ENCODE data around the gene DNAAF3. TPM values are rescaled to one million over a fixed set of nuclear protein-coding genes. Genes with fewer than 3 reads are reported as not detected.
"Not testable (repeated sequence)": the region's sequence is repeated elsewhere in the genome, so short reads cannot be mapped to it uniquely, and the experiment has no call there.

Gene DNAAF3
- total RNA-seq, 1 experiment from 2014 or later, result 13.1 TPM

GRCh38 chr19:55202199-55202598, 35.8 kb upstream of the DNAAF3 start:
- peak; percentile 31 for TF ChIP-seq CTCF (IDR thresholded peaks at IDR 0.05; ENCODE audit: unreplicated experiment)
- CTCF ChIA-PET, result interaction anchor here (0.7 kb wide), 1 partner anchor 100 kb away, joined by 3 read pairs; no protein-coding TSS in a partner anchor
- intact Hi-C loops (cut with micrococcal nuclease; ENCODE audit: unreplicated experiment); H3K9me3 Mint-ChIP-seq (ENCODE audit: low read depth, unreplicated experiment); BruUV-seq (replicated peaks); H3K27me3 Mint-ChIP-seq (ENCODE audit: unreplicated experiment); H3K4me3 Mint-ChIP-seq (ENCODE audit: low read depth, unreplicated experiment); H3K27ac Mint-ChIP-seq (ENCODE audit: unreplicated experiment): not testable (repeated sequence)
- peak; percentile 42 for DNase-seq
- H3K36me3 Mint-ChIP-seq (ENCODE audit: insufficient read depth, unreplicated experiment), result peaks cover 23% of the 10 kb centered on the region
- peaks cover 10% of the 10 kb centered on the region for H3K4me1 Mint-ChIP-seq (ENCODE audit: low read depth, unreplicated experiment)

GRCh38 chr19:55199620-55200204, 33.3 kb upstream of the DNAAF3 start:
- intact Hi-C loops (cut with micrococcal nuclease; ENCODE audit: unreplicated experiment), result no loop called here
- Mint-ChIP-seq H3K4me3 (ENCODE audit: low read depth, unreplicated experiment) (no peak overlapping the region), H3K9me3 (ENCODE audit: low read depth, unreplicated experiment) (no peaks in the 10 kb centered on the region), H3K27me3 (ENCODE audit: unreplicated experiment) (no peaks in the 10 kb centered on the region), H3K4me1 (ENCODE audit: low read depth, unreplicated experiment) (no peaks in the 10 kb centered on the region), H3K36me3 (ENCODE audit: insufficient read depth, unreplicated experiment) (peaks cover 14% of the 10 kb centered on the region), H3K27ac (ENCODE audit: unreplicated experiment) (no peak overlapping the region)
- CTCF ChIA-PET, result interaction anchor here (0.5 kb wide), 1 partner anchor 1170 kb away, joined by 4 read pairs; no protein-coding TSS in a partner anchor
- no peak for DNase-seq
- no TSS peak for BruUV-seq (replicated peaks)
- no peak for TF ChIP-seq CTCF (IDR thresholded peaks at IDR 0.05; ENCODE audit: unreplicated experiment)

GRCh38 chr19:55198651-55199050, 32.2 kb upstream of the DNAAF3 start:
- no peak overlapping the region for H3K4me3 Mint-ChIP-seq (ENCODE audit: low read depth, unreplicated experiment)
- peaks cover 14% of the 10 kb centered on the region for H3K36me3 Mint-ChIP-seq (ENCODE audit: insufficient read depth, unreplicated experiment)
- DNase-seq, result no peak
- H3K27me3 Mint-ChIP-seq (ENCODE audit: unreplicated experiment), result no peaks in the 10 kb centered on the region
- intact Hi-C loops (cut with micrococcal nuclease; ENCODE audit: unreplicated experiment), result no loop called here
- no peaks in the 10 kb centered on the region for H3K9me3 Mint-ChIP-seq (ENCODE audit: low read depth, unreplicated experiment)
- CTCF ChIA-PET, result no interaction called here
- BruUV-seq (replicated peaks), result no TSS peak
- no peak for TF ChIP-seq CTCF (IDR thresholded peaks at IDR 0.05; ENCODE audit: unreplicated experiment)
- H3K27ac Mint-ChIP-seq (ENCODE audit: unreplicated experiment), result no peak overlapping the region
- H3K4me1 Mint-ChIP-seq (ENCODE audit: low read depth, unreplicated experiment), result no peaks in the 10 kb centered on the region

- H3K4me1 Mint-ChIP-seq (ENCODE audit: low read depth, unreplicated experiment), result no peaks in the 10 kb centered on the region
- no peaks in the 10 kb centered on the region for H3K9me3 Mint-ChIP-seq (ENCODE audit: low read depth, unreplicated experiment)
- TF ChIP-seq CTCF (IDR thresholded peaks at IDR 0.05; ENCODE audit: unreplicated experiment), result no peak
- BruUV-seq (replicated peaks), result no TSS peak
- CTCF ChIA-PET, result interaction anchor here (0.6 kb wide), 1 partner anchor 192 kb away, joined by 4 read pairs; no protein-coding TSS in a partner anchor
- DNase-seq, result no peak
- no peak overlapping the region for H3K4me3 Mint-ChIP-seq (ENCODE audit: low read depth, unreplicated experiment)
- H3K27me3 Mint-ChIP-seq (ENCODE audit: unreplicated experiment), result no peaks in the 10 kb centered on the region
- H3K27ac Mint-ChIP-seq (ENCODE audit: unreplicated experiment), result no peak overlapping the region
- H3K36me3 Mint-ChIP-seq (ENCODE audit: insufficient read depth, unreplicated experiment), result peaks cover 14% of the 10 kb centered on the region
- intact Hi-C loops (cut with micrococcal nuclease; ENCODE audit: unreplicated experiment), result no loop called here
Measured at GRCh38 chr19:55197528-55197927, 31.1 kb upstream of the DNAAF3 start.

Measured in Calu3 (cell line).